ENCODE results near the gene RBPJ.
"Not testable (repeated sequence)": the region's sequence is repeated elsewhere in the genome, so short reads cannot be mapped to it uniquely, and the experiment has no call there.

RBPJ gene

GRCh38 chr4:26343038-26343398 lies 22.2 kb downstream of the RBPJ start:
- peak; percentile 38 for DNase-seq

GRCh38 chr4:26344901-26345564 lies 24.2 kb downstream of the RBPJ start:
- DNase-seq = no peak

GRCh38 chr4:26345565-26345938 lies 24.7 kb downstream of the RBPJ start:
- no peak for DNase-seq

DNA sequence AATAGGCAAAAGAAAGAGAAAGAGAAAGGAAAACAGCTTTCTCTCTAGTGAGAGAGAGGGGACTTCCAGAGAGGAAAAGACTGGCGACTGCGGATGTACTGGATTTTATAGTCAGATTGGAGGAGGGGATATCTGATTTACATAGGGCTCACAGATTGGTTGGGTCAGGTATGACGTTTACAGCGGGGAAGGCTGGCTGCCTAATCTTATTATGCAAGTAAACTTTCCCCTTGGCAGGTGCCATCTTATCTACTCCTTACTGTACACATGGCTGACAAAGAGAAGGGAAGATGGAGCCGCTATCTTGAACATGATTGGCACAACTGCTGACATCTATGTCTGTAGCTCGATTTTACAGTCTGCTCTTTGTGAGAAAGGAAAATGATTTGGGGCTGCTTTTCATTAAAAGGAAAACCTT lies 25.4 kb downstream of the RBPJ start:
- no peak for DNase-seq

DNA sequence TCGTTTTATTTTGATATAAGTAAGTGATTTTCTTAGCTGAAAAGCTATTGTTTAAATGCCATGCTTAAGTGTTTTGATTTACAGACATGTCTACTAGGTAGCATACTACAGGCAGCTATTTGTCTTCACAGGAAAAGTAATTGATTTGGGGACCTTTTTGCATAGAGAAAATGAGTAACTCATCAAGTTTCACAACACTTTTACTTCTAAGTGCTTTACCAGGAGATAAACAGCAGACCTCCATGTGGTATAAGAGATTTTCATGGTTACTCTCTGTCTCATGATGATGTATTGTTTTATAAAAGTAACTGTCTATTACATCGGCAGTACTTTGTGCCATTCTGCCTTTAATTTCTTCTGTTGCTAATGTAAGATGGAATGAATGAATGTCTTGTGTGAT lies 28.7 kb downstream of the RBPJ start:
- DNase-seq = no peak

- no peak for DNase-seq
These were observed 30.9 kb downstream of the RBPJ start for GRCh38 chr4:26351685-26352084.

- no peak for DNase-seq
These were observed 33.7 kb downstream of the RBPJ start for GRCh38 chr4:26354491-26354890.

DNA sequence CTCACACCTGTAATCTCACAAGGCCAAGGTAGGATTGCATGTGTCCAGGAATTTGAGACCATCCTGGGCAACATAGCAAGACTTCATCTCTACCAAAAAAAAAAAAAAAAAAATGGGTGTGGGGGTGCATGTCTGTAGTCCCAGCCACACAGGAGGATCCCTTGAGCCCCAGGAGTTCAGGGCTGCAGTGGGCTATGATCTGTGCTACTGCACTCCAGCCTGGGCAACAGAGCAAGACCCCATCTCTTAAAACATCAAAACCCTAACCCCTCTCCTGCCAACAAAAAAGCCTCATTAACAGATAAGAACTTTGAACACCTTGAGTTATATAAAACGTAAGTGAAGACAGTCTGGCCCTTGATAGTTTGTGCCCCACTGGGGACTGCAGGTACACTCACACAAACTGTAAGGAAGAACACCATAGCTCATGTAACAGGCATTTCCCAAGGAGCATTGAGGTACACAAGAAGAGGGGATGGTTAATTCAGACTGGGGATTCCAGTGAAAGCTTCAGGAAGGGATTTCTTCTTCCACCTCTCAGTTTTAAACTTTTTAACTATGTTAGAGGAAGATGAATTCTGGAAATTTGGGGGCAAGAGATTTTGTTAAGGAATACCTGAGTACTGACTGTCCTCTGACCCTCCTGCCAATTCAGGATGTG lies 34.7 kb downstream of the RBPJ start:
- peak; percentile 15 for DNase-seq

- no peak for DNase-seq
These were observed 35.3 kb downstream of the RBPJ start for GRCh38 chr4:26356081-26356501.

- DNase-seq = not testable (repeated sequence)
These were observed 38.7 kb downstream of the RBPJ start for GRCh38 chr4:26359521-26359920.

DNA sequence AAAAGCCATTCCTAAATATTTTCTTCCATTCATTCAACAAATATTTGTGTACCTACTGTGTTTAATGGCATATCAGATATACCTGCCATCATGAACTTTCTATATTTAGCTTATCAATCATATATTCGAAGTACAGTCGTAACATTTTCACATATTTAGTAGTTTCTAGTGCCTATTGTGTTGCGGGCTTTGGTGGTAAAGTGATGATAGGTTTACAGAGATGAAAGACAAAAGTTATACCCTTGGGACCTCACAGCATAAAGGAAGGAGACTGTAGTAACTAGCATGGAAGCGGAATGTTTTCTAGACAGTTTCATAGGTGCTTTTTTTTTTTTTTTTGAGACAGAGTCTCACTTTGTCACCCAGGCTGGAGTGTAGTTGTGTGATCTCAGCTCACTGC lies 39.5 kb downstream of the RBPJ start:
- DNase-seq = no peak

GRCh38 chr4:26360864-26361263 lies 40.0 kb downstream of the RBPJ start:
- DNase-seq = peak; percentile 5

DNA sequence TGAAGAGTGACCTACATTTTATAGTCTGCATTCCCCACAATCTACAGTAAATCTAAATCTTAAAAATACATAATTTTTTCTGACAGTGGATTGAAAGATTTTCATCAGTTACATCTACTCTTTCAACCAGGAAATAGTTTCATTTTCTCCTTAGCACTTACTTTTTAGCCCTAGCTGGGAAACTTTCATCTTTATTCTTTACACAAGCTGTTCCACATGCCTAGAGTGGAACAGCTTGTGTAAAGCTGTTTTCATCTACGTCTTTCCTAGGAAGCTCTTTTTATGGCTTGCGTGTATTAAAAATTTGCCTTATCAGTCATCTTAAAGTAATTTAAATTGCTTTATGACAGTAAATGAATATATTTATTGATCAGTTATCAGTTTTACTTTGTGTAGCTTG lies 40.5 kb downstream of the RBPJ start:
- DNase-seq = no peak

GRCh38 chr4:26362745-26363439 lies 42.1 kb downstream of the RBPJ start:
- peak; percentile 48 for DNase-seq

DNA sequence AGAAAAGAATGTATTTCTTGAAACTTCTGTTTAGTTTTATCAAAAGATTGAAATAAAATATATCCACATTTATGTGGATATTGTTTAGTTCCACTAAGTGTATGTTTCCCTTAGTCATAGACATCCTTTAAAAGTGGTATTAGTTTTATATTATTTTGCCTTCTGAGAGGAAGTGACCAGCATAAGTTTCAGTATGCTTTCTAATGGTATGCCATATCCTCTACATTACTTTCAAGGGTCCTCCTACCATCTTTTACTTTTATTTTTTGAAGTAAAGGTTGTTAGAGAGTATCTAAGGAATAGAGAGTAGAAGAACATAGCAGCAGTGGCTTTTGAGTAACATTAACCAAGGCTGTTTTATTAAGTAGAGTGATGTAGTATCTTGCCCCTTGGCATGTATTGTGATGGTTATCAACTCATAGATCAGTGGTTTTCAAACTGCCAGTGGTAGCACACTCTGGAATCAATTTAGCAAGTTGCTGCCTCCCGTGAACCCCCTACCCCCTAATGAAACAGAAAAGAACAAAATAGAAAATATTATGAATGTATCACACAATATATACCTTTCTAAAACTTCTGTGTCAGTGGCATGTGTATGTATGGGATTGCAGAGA lies 44.8 kb downstream of the RBPJ start:
- no peak for DNase-seq

GRCh38 chr4:26367811-26368210 lies 47.0 kb downstream of the RBPJ start:
- no peak for DNase-seq

- peak; percentile 20 for DNase-seq
These were observed 47.9 kb downstream of the RBPJ start for GRCh38 chr4:26368685-26369084.

GRCh38 chr4:26369132-26369531 lies 48.3 kb downstream of the RBPJ start:
- DNase-seq = no peak

GRCh38 chr4:26369581-26369980 lies 48.8 kb downstream of the RBPJ start:
- DNase-seq = no peak

DNA sequence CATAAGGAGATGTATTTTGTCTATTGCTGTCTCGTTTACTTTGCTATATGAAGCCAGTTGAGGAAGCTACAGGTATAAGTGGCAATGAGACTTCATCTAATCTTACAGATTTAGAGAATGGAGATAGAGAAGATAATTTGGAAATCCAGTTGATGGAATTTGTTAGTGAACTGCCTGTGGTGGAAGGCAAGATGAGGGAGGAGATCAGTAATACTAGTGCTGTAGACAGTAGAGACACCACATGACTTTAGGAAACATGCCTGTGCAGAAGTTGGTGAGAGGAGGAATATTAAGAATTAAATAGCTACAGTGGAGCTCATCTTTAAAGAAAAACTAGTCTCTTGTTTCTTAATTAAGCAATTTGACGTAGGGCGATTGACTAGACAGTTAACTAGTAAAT lies 51.3 kb downstream of the RBPJ start:
- no peak for DNase-seq

DNA sequence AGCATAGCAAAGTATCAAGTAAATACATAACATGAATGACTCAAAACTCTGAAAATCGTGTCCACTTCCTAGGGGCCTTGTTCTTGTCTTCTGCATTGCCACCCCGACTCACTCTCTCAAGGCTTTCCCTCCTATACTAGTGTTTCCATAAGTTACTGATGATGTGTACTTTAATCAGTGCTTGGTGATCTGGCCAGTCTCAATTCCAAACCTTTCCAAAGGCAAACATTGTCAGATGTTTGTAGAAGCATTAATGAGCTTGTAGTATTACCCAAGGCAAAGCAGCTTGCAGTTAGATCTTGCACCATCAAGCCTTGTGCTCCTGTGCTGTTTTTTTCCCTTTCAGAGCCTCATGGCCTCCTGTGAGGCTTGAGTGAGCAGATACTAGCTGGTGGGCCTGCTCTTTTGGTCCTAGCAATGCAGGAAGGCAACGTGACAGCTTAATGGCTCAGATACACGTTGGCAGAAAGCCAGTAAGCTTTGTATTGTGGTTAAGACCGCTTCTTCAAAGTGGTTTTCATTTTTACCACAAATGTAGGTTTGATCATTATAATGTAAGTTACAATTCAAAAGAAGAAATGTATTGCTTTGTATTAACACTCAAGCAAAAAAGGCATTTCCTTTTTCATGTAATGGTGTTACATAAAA lies 51.8 kb downstream of the RBPJ start:
- DNase-seq = peak; percentile 71

GRCh38 chr4:26375551-26375950 lies 54.7 kb downstream of the RBPJ start:
- no peak for DNase-seq
